NCI-H524 treated with DMSO at 0.1 percent for 48 hours (cell line): Measurements from ENCODE around the gene MYO19.
"Not testable (repeated sequence)": the region's sequence is repeated elsewhere in the genome, so short reads cannot be mapped to it uniquely, and the experiment has no call there.

Experiments used
- DNase-seq: peaks from one replicate; lab custom pipeline; 2025; lab: John Stamatoyannopoulos, UW

MYO19 gene

GRCh38 chr17:36533935-36534839, 481 bp downstream of the MYO19 start:
- DNase-seq: peak; percentile 23

- no peak for DNase-seq
These were observed 2.2 kb downstream of the MYO19 start for GRCh38 chr17:36532435-36532975.

- no peak for DNase-seq
These were observed 5.5 kb downstream of the MYO19 start for GRCh38 chr17:36529121-36529520.

- no peak for DNase-seq
These were observed 6.9 kb downstream of the MYO19 start for GRCh38 chr17:36527621-36528250.

GRCh38 chr17:36525888-36526287, 8.8 kb downstream of the MYO19 start:
- DNase-seq: no peak

- no peak for DNase-seq
These were observed 9.6 kb downstream of the MYO19 start for GRCh38 chr17:36525113-36525512.

GRCh38 chr17:36524428-36524876, 10.2 kb downstream of the MYO19 start:
- DNase-seq: no peak

GRCh38 chr17:36523113-36523512, 11.6 kb downstream of the MYO19 start:
- no peak for DNase-seq

- no peak for DNase-seq
These were observed 18.8 kb downstream of the MYO19 start for GRCh38 chr17:36515837-36516236.

- no peak for DNase-seq
These were observed 19.8 kb downstream of the MYO19 start for GRCh38 chr17:36514856-36515255.

GRCh38 chr17:36512641-36513040, 22.0 kb downstream of the MYO19 start:
- DNase-seq: no peak

- DNase-seq: no peak
These were observed 23.5 kb downstream of the MYO19 start for GRCh38 chr17:36511216-36511615.

- no peak for DNase-seq
These were observed 24.0 kb downstream of the MYO19 start for GRCh38 chr17:36510636-36511035.

- DNase-seq: no peak
These were observed 25.2 kb downstream of the MYO19 start for GRCh38 chr17:36509272-36509985.

GRCh38 chr17:36508439-36508838, 26.2 kb downstream of the MYO19 start:
- not testable (repeated sequence) for DNase-seq

- no peak for DNase-seq
These were observed 27.4 kb downstream of the MYO19 start for GRCh38 chr17:36507266-36507665.

GRCh38 chr17:36506831-36507230, 27.8 kb downstream of the MYO19 start:
- no peak for DNase-seq

GRCh38 chr17:36506249-36506826, 28.3 kb downstream of the MYO19 start:
- no peak for DNase-seq

- peak; percentile 1 for DNase-seq
These were observed 29.5 kb downstream of the MYO19 start for GRCh38 chr17:36505171-36505570.

- DNase-seq: no peak
These were observed 30.5 kb downstream of the MYO19 start for GRCh38 chr17:36504156-36504545.

- DNase-seq: no peak
These were observed 31.1 kb downstream of the MYO19 start for GRCh38 chr17:36503456-36504155.
